ENCODE data around the gene HYCC2.
"Not testable (repeated sequence)": the region's sequence is repeated elsewhere in the genome, so short reads cannot be mapped to it uniquely, and the experiment has no call there.

Gene HYCC2

GRCh38 chr2:201072201-201072530 is 695 bp upstream of the HYCC2 start:
- peaks cover 27% of the 10 kb centered on the region for H4K20me1 ChIP-seq (ENCODE audit: insufficient read depth, low read length, poor library complexity, severe bottlenecking)
- TF ChIP-seq EZH2phosphoT487 (IDR thresholded peaks at IDR 0.05; ENCODE audit: borderline replicate concordance): no peak
- no peak for TF ChIP-seq CTCF (conservative IDR thresholded peaks at IDR 0.05; ENCODE audit: low read length)
- no peaks in the 10 kb centered on the region for H3K27me3 ChIP-seq (ENCODE audit: insufficient read depth, low read length, poor library complexity, severe bottlenecking)
- no peaks in the 10 kb centered on the region for H3K36me3 ChIP-seq (ENCODE audit: insufficient read depth, low read length)
- peak overlapping the region; percentile 89 for H2AFZ ChIP-seq (ENCODE audit: low read length)
- no peaks in the 10 kb centered on the region for H3F3A ChIP-seq (ENCODE audit: low read depth)
- H3K4me2 ChIP-seq (ENCODE audit: low read depth, low read length, poor library complexity, severe bottlenecking): peak overlapping the region; percentile 89
- H3K4me3 ChIP-seq (ENCODE audit: low read length, poor library complexity, severe bottlenecking): peak overlapping the region; percentile 92
- no peaks in the 10 kb centered on the region for H3K9me3 ChIP-seq (ENCODE audit: insufficient read depth, low read depth, low read length)
- H3K9ac ChIP-seq (ENCODE audit: low read depth, low read length, poor library complexity, severe bottlenecking): peak overlapping the region; percentile 87
- no peaks in the 10 kb centered on the region for H3K9me2 ChIP-seq (replicated peaks; ENCODE audit: low read depth, low read length)
- H3K4me1 ChIP-seq (ENCODE audit: insufficient read depth, low read length, poor library complexity, severe bottlenecking): peaks cover 36% of the 10 kb centered on the region
- peaks cover 67% of the 10 kb centered on the region for H3K79me2 ChIP-seq (ENCODE audit: insufficient read depth, low read length)

- Histone ChIP-seq H3K4me3 (ENCODE audit: low read length, poor library complexity, severe bottlenecking) (peak overlapping the region; percentile 92), H3K9me3 (ENCODE audit: insufficient read depth, low read depth, low read length) (no peaks in the 10 kb centered on the region), H3K9me2 (replicated peaks; ENCODE audit: low read depth, low read length) (no peaks in the 10 kb centered on the region), H3K36me3 (ENCODE audit: insufficient read depth, low read length) (no peaks in the 10 kb centered on the region), H3K4me2 (ENCODE audit: low read depth, low read length, poor library complexity, severe bottlenecking) (peak overlapping the region; percentile 74), H3K4me1 (ENCODE audit: insufficient read depth, low read length, poor library complexity, severe bottlenecking) (peaks cover 43% of the 10 kb centered on the region), H3K79me2 (ENCODE audit: insufficient read depth, low read length) (peaks cover 77% of the 10 kb centered on the region), H3F3A (ENCODE audit: low read depth) (no peaks in the 10 kb centered on the region), H3K9ac (ENCODE audit: low read depth, low read length, poor library complexity, severe bottlenecking) (peak overlapping the region; percentile 87), H3K27me3 (ENCODE audit: insufficient read depth, low read length, poor library complexity, severe bottlenecking) (no peaks in the 10 kb centered on the region), H4K20me1 (ENCODE audit: insufficient read depth, low read length, poor library complexity, severe bottlenecking) (peaks cover 32% of the 10 kb centered on the region), H2AFZ (ENCODE audit: low read length) (peak overlapping the region; percentile 89)
- TF ChIP-seq CTCF (conservative IDR thresholded peaks at IDR 0.05; ENCODE audit: low read length) (no peak), EZH2phosphoT487 (IDR thresholded peaks at IDR 0.05; ENCODE audit: borderline replicate concordance) (no peak)
These were observed 458 bp downstream of the HYCC2 start for GRCh38 chr2:201070948-201071478.

- H3F3A ChIP-seq (ENCODE audit: low read depth): no peaks in the 10 kb centered on the region
- H3K27me3 ChIP-seq (ENCODE audit: insufficient read depth, low read length, poor library complexity, severe bottlenecking): no peaks in the 10 kb centered on the region
- no peak overlapping the region for H3K4me2 ChIP-seq (ENCODE audit: low read depth, low read length, poor library complexity, severe bottlenecking)
- peaks cover 79% of the 10 kb centered on the region for H3K79me2 ChIP-seq (ENCODE audit: insufficient read depth, low read length)
- no peak overlapping the region for H2AFZ ChIP-seq (ENCODE audit: low read length)
- H4K20me1 ChIP-seq (ENCODE audit: insufficient read depth, low read length, poor library complexity, severe bottlenecking): peaks cover 14% of the 10 kb centered on the region
- H3K4me3 ChIP-seq (ENCODE audit: low read length, poor library complexity, severe bottlenecking): no peak overlapping the region
- H3K9me2 ChIP-seq (replicated peaks; ENCODE audit: low read depth, low read length): no peaks in the 10 kb centered on the region
- H3K4me1 ChIP-seq (ENCODE audit: insufficient read depth, low read length, poor library complexity, severe bottlenecking): peaks cover 38% of the 10 kb centered on the region
- no peak overlapping the region for H3K9ac ChIP-seq (ENCODE audit: low read depth, low read length, poor library complexity, severe bottlenecking)
- TF ChIP-seq CTCF (conservative IDR thresholded peaks at IDR 0.05; ENCODE audit: low read length) (no peak), EZH2phosphoT487 (IDR thresholded peaks at IDR 0.05; ENCODE audit: borderline replicate concordance) (no peak)
- no peaks in the 10 kb centered on the region for H3K36me3 ChIP-seq (ENCODE audit: insufficient read depth, low read length)
- no peaks in the 10 kb centered on the region for H3K9me3 ChIP-seq (ENCODE audit: insufficient read depth, low read depth, low read length)
These were observed 6.6 kb downstream of the HYCC2 start for GRCh38 chr2:201064797-201065329.

GRCh38 chr2:201063516-201063915 is 8.0 kb downstream of the HYCC2 start:
- peaks cover 25% of the 10 kb centered on the region for H3K4me1 ChIP-seq (ENCODE audit: insufficient read depth, low read length, poor library complexity, severe bottlenecking)
- H3F3A ChIP-seq (ENCODE audit: low read depth); H3K4me3 ChIP-seq (ENCODE audit: low read length, poor library complexity, severe bottlenecking); H3K9me3 ChIP-seq (ENCODE audit: insufficient read depth, low read depth, low read length); H3K4me2 ChIP-seq (ENCODE audit: low read depth, low read length, poor library complexity, severe bottlenecking); H4K20me1 ChIP-seq (ENCODE audit: insufficient read depth, low read length, poor library complexity, severe bottlenecking); H3K27me3 ChIP-seq (ENCODE audit: insufficient read depth, low read length, poor library complexity, severe bottlenecking); H3K9ac ChIP-seq (ENCODE audit: low read depth, low read length, poor library complexity, severe bottlenecking); H3K36me3 ChIP-seq (ENCODE audit: insufficient read depth, low read length); H3K9me2 ChIP-seq (replicated peaks; ENCODE audit: low read depth, low read length); H2AFZ ChIP-seq (ENCODE audit: low read length): not testable (repeated sequence)
- H3K79me2 ChIP-seq (ENCODE audit: insufficient read depth, low read length): peaks cover 79% of the 10 kb centered on the region

All from Loucy (cell line).